T-helper 2 cell treated with Interferon-gamma antibody and Interleukin-4, amounts not matched to agents 5 μg/mL and 100 μg/mL, for 36 hours (primary cell): ENCODE measurements around the gene MTERF1.
"Not testable (repeated sequence)": the region's sequence is repeated elsewhere in the genome, so short reads cannot be mapped to it uniquely, and the experiment has no call there.

Experiments used
- DNase-seq: peaks from one replicate; pipeline ENCODE4 v3.0.0; 2021; ENCODE audit warnings: low spot score
- H3K27ac Mint-ChIP-seq: one replicate; pipeline ENCODE4 v1.8.0; 2021; ENCODE audit warnings: mild to moderate bottlenecking, mixed read lengths
- H3K27me3 Mint-ChIP-seq: one replicate; pipeline ENCODE4 v1.8.0; 2021; ENCODE audit warnings: low read depth, mixed read lengths
- H3K36me3 Mint-ChIP-seq: one replicate; pipeline ENCODE4 v1.8.0; 2021; ENCODE audit warnings: low read depth, mixed read lengths
- H3K4me1 Mint-ChIP-seq: one replicate; pipeline ENCODE4 v1.8.0; 2021; ENCODE audit warnings: low read depth, mixed read lengths
- H3K4me3 Mint-ChIP-seq: one replicate; pipeline ENCODE4 v1.8.0; 2022; ENCODE audit warnings: mild to moderate bottlenecking, moderate library complexity, mixed read lengths
- H3K9me3 Mint-ChIP-seq: one replicate; pipeline ENCODE4 v1.8.0; 2021; ENCODE audit warnings: mixed read lengths

MTERF1 gene

DNA sequence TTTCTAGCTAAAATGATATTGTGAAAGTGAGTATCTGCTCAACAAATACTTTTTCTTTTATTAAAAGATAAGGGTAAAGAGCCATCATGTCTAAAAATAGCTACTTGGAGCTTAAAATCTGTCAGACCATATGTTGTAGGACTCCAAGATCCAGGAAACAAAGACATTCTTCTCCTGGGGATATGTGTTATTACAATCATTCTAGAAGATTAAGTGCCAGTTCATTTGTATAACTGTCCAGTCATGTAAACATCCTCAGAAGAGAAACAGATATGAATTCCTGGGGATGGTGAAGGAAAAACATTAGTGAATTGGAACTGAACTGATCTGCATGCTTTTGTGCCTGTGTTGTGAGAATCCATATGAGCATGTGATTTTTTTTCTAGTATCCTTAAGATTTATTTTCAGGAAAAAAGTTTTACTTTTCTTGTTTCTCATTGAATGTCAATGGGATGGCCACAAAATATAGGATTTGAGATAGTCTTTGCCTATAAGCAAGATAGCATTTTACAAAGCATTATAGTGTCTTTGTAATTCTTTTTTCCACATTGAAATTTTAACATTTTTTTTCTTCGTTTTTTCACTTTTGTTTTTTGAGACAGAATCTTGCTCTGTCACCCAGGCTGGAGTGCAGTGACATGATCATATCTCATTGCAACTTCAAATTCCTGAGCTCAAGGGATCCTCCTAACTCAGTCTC is 14.4 kb upstream of the MTERF1 start:
- no peak overlapping the region for H3K4me3 Mint-ChIP-seq
- no peaks in the 10 kb centered on the region for H3K9me3 Mint-ChIP-seq
- DNase-seq = no peak
- H3K36me3 Mint-ChIP-seq = no peaks in the 10 kb centered on the region
- H3K27me3 Mint-ChIP-seq = peaks cover 13% of the 10 kb centered on the region
- H3K27ac Mint-ChIP-seq = no peak overlapping the region
- H3K4me1 Mint-ChIP-seq = no peaks in the 10 kb centered on the region

DNA sequence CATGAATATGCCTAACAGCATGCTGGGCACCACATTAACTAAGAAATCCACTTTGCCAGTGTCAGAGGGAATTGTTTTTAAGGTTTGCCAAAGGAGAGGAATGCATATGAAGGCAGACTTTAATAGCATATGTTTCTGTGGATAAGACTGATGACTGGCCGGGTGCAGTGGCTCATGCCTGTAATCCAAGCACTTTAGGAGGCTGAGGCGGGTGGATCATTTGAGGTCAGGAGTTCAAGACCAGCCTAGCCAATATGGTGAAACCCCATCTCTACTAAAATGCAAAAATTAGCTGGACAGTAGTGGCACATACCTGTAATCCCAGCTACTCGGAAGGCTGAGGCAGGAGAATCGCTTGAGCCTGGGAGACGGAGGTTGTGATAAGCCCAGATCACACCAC is 13.2 kb upstream of the MTERF1 start:
- H3K27me3 Mint-ChIP-seq = peaks cover 13% of the 10 kb centered on the region
- DNase-seq = not testable (repeated sequence)

GRCh38 chr7:91892821-91893340 is 12.4 kb upstream of the MTERF1 start:
- no peak for DNase-seq
- no peak overlapping the region for H3K4me3 Mint-ChIP-seq

More for the DNA sequence above, 13.2 kb upstream of the MTERF1 start:
- not testable (repeated sequence) for H3K4me1 Mint-ChIP-seq, H3K9me3 Mint-ChIP-seq, H3K4me3 Mint-ChIP-seq, H3K36me3 Mint-ChIP-seq, H3K27ac Mint-ChIP-seq

DNA sequence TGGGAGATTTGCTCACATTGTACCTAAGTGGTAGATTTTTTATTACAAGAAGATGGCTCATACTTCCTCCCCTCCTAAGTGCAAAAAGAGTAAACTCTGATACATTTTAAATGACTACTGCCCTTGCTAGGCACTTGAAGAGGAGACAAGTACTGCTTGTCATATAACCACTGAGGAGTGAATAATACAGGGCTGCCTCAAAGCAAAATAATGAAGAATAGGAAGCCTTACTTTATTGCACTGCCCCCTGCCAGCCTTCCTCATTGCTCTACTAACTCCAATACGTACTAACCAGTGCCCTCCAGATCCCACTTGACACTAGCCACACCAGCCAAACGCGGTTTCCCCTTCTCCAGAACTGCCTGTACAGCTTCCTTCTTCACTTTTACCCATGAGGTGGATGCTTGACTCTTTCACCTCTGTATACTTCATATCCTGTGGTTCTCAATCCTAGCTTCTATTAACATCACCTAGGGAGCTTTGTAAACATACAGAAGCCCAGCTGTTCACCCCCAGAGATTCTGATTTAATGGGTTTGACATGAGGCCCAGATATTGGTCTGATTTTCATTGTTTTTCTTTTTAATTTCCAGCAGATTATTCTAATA is 11.7 kb upstream of the MTERF1 start:
- Mint-ChIP-seq H3K4me3 (no peak overlapping the region), H3K36me3 (no peaks in the 10 kb centered on the region), H3K27ac (no peak overlapping the region), H3K27me3 (peaks cover 10% of the 10 kb centered on the region), H3K9me3 (no peaks in the 10 kb centered on the region), H3K4me1 (no peaks in the 10 kb centered on the region)
- DNase-seq = no peak

More at GRCh38 chr7:91892821-91893340, 12.4 kb upstream of the MTERF1 start:
- Mint-ChIP-seq H3K4me1 (no peaks in the 10 kb centered on the region), H3K27ac (no peak overlapping the region), H3K27me3 (peaks cover 10% of the 10 kb centered on the region), H3K36me3 (no peaks in the 10 kb centered on the region), H3K9me3 (no peaks in the 10 kb centered on the region)

- H3K4me3 Mint-ChIP-seq, H3K36me3 Mint-ChIP-seq, H3K27me3 Mint-ChIP-seq, DNase-seq, H3K27ac Mint-ChIP-seq, H3K9me3 Mint-ChIP-seq, H3K4me1 Mint-ChIP-seq: not testable (repeated sequence)
Observed at GRCh38 chr7:91888271-91889175, 8.0 kb upstream of the MTERF1 start.

- H3K4me1 Mint-ChIP-seq, H3K36me3 Mint-ChIP-seq, H3K9me3 Mint-ChIP-seq, H3K4me3 Mint-ChIP-seq, DNase-seq, H3K27ac Mint-ChIP-seq, H3K27me3 Mint-ChIP-seq: not testable (repeated sequence)
Observed at GRCh38 chr7:91887336-91888213, 7.1 kb upstream of the MTERF1 start.

GRCh38 chr7:91883676-91884362 is 3.3 kb upstream of the MTERF1 start:
- peaks cover 3% of the 10 kb centered on the region for H3K27me3 Mint-ChIP-seq
- no peak for DNase-seq
- no peak overlapping the region for H3K27ac Mint-ChIP-seq
- H3K4me3 Mint-ChIP-seq = no peak overlapping the region
- no peaks in the 10 kb centered on the region for H3K9me3 Mint-ChIP-seq
- H3K36me3 Mint-ChIP-seq = peaks cover 14% of the 10 kb centered on the region
- peaks cover 14% of the 10 kb centered on the region for H3K4me1 Mint-ChIP-seq

- no peak for DNase-seq
- Mint-ChIP-seq H3K4me3 (peak overlapping the region; percentile 91), H3K27ac (peak overlapping the region; percentile 92), H3K9me3 (no peaks in the 10 kb centered on the region), H3K36me3 (peaks cover 36% of the 10 kb centered on the region), H3K4me1 (peaks cover 23% of the 10 kb centered on the region), H3K27me3 (peaks cover 3% of the 10 kb centered on the region)
Observed at GRCh38 chr7:91880016-91880412, 488 bp downstream of the MTERF1 start.

GRCh38 chr7:91876391-91877133 is 3.9 kb downstream of the MTERF1 start:
- H3K9me3 Mint-ChIP-seq = no peaks in the 10 kb centered on the region
- H3K36me3 Mint-ChIP-seq = peaks cover 48% of the 10 kb centered on the region
- peaks cover 21% of the 10 kb centered on the region for H3K4me1 Mint-ChIP-seq
- H3K4me3 Mint-ChIP-seq = no peak overlapping the region
- no peaks in the 10 kb centered on the region for H3K27me3 Mint-ChIP-seq
- no peak overlapping the region for H3K27ac Mint-ChIP-seq
- DNase-seq = no peak

DNA sequence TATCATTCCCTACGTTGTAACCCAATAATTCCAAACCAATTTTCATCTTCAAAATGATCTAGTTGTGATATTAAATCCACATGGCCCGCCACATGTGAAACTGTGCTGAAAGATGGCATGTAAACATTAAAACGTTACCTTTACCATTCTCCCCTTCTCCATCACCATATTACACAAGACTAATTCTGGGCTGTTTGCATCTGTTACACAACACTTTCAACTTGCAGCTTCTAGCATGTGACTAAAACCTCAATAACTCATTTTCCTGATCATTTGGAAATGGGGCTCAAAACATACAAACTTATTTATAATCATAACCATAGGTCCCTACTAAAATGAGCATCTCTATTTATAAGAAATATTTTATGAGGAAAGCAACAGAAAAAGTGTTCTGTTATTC is 4.7 kb downstream of the MTERF1 start:
- no peaks in the 10 kb centered on the region for H3K9me3 Mint-ChIP-seq
- H3K27ac Mint-ChIP-seq = no peak overlapping the region
- H3K36me3 Mint-ChIP-seq = peaks cover 53% of the 10 kb centered on the region
- no peak for DNase-seq
- H3K4me1 Mint-ChIP-seq = peaks cover 21% of the 10 kb centered on the region
- no peaks in the 10 kb centered on the region for H3K27me3 Mint-ChIP-seq
- H3K4me3 Mint-ChIP-seq = no peak overlapping the region

GRCh38 chr7:91872928-91873327 is 7.6 kb downstream of the MTERF1 start:
- no peak for DNase-seq
- Mint-ChIP-seq H3K4me1 (peaks cover 9% of the 10 kb centered on the region), H3K27me3 (no peaks in the 10 kb centered on the region), H3K9me3 (no peaks in the 10 kb centered on the region), H3K4me3 (no peak overlapping the region), H3K27ac (no peak overlapping the region), H3K36me3 (peaks cover 39% of the 10 kb centered on the region)

DNA sequence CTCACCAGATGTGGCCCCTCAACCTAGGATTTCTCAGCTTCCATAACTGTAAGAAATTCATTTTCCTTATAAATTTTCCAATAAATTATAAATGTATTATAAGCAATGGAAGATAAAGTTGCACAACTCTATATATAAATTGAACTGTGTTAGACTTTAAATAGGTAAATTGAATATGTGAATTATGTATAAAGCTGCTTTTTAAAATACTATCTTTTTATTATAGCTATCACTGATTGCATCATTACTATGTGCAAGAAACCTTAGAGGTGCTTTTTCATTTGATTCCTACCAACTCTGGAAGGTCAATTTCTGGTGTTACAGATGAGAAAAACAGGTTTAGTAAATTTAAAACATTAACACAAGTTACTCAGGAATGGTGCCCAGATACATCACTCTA is 8.4 kb downstream of the MTERF1 start:
- H3K36me3 Mint-ChIP-seq = peaks cover 32% of the 10 kb centered on the region
- H3K27me3 Mint-ChIP-seq = no peaks in the 10 kb centered on the region
- DNase-seq = no peak
- peaks cover 2% of the 10 kb centered on the region for H3K4me1 Mint-ChIP-seq
- no peaks in the 10 kb centered on the region for H3K9me3 Mint-ChIP-seq
- no peak overlapping the region for H3K27ac Mint-ChIP-seq
- H3K4me3 Mint-ChIP-seq = no peak overlapping the region
